HUDEP-2 (cell line): ENCODE results near the gene ZNF354C.

Experiments used
- DNase-seq, 76 experiments: peaks; one replicate each; lab custom pipeline; 2025; ENCODE audit not compliant: unreplicated experiment in 76 of 76; lab: John Stamatoyannopoulos, UW

The ZNF354C gene

GRCh38 chr5:179113143-179113530 lies 53.0 kb downstream of the ZNF354C start:
- DNase-seq = no peak

- DNase-seq = no peak
Observed at GRCh38 chr5:179113945-179114641, 53.9 kb downstream of the ZNF354C start.

- DNase-seq = no peak
Observed at GRCh38 chr5:179114756-179115155, 54.6 kb downstream of the ZNF354C start.

GRCh38 chr5:179115307-179115706 lies 55.1 kb downstream of the ZNF354C start:
- DNase-seq = no peak

GRCh38 chr5:179115845-179116524 lies 55.8 kb downstream of the ZNF354C start:
- no peak for DNase-seq

GRCh38 chr5:179118338-179118737 lies 58.2 kb downstream of the ZNF354C start:
- no peak for DNase-seq

GRCh38 chr5:179118756-179119414 lies 58.7 kb downstream of the ZNF354C start:
- no peak for DNase-seq

- no peak for DNase-seq
Observed at GRCh38 chr5:179119415-179120170, 59.4 kb downstream of the ZNF354C start.

GRCh38 chr5:179120421-179120861 lies 60.3 kb downstream of the ZNF354C start:
- DNase-seq = no peak

GRCh38 chr5:179120951-179121666 lies 60.9 kb downstream of the ZNF354C start:
- no peak for DNase-seq

- no peak for DNase-seq
Observed at GRCh38 chr5:179121667-179122111, 61.5 kb downstream of the ZNF354C start.

GRCh38 chr5:179122411-179123108 lies 62.4 kb downstream of the ZNF354C start:
- no peak for DNase-seq

- no peak for DNase-seq
Observed at GRCh38 chr5:179123109-179123426, 62.9 kb downstream of the ZNF354C start.

- no peak for DNase-seq
Observed at GRCh38 chr5:179123491-179124272, 63.5 kb downstream of the ZNF354C start.

- DNase-seq = no peak
Observed at GRCh38 chr5:179124273-179124852, 64.2 kb downstream of the ZNF354C start.

- no peak for DNase-seq
Observed at GRCh38 chr5:179124853-179125788, 64.9 kb downstream of the ZNF354C start.

GRCh38 chr5:179125789-179126505 lies 65.8 kb downstream of the ZNF354C start:
- DNase-seq = no peak
